Stimulated activated CD4-positive, alpha-beta T cell treated with anti-CD3 and anti-CD28 coated beads, Interleukin-2, amount 100 ng/mL, for 48 hours (primary cell): Measurements from ENCODE around the gene KRT6A.
"Not testable (repeated sequence)": the region's sequence is repeated elsewhere in the genome, so short reads cannot be mapped to it uniquely, and the experiment has no call there.

Experiments used
- DNase-seq, 2 donors: peaks; one replicate each; pipeline ENCODE4 v3.0.0-alpha.2; 2020

KRT6A gene

GRCh38 chr12:52524241-52524897 lies 31.3 kb upstream of the KRT6A start:
- DNase-seq: no peak

GRCh38 chr12:52523824-52524223 lies 30.8 kb upstream of the KRT6A start:
- no peak for DNase-seq

DNA sequence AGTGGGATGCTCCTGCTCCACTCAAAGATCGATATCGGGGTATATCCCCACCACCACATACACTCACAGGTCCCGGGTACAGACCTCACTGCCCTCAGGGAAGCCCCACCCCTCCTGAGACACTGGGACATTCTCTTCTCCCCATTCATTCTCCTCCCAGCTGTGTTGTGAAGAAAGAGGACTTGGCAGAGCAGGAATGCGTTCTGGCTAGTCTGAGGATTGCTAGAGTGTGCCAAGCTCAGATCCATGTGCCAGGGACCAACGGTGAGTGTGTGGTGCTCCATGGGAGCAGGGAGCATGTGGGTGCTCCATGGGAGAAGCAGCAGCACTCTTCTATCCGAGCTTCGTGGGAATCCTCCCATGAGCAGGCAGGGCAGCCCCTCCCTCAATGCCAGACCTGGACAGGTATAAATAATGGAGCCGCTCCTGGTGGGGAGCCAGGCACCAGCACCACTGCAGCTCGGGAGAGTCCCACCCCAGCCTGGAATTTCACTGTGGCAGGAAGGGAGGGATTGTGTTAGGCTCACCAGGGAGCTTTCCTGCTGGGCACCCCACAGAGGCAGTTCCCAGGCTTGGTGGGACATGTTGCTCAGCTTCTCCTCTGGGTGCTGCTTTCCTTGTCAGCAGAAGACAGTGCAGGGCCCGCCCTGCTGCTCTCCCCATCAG lies 29.4 kb upstream of the KRT6A start:
- DNase-seq: no peak

DNA sequence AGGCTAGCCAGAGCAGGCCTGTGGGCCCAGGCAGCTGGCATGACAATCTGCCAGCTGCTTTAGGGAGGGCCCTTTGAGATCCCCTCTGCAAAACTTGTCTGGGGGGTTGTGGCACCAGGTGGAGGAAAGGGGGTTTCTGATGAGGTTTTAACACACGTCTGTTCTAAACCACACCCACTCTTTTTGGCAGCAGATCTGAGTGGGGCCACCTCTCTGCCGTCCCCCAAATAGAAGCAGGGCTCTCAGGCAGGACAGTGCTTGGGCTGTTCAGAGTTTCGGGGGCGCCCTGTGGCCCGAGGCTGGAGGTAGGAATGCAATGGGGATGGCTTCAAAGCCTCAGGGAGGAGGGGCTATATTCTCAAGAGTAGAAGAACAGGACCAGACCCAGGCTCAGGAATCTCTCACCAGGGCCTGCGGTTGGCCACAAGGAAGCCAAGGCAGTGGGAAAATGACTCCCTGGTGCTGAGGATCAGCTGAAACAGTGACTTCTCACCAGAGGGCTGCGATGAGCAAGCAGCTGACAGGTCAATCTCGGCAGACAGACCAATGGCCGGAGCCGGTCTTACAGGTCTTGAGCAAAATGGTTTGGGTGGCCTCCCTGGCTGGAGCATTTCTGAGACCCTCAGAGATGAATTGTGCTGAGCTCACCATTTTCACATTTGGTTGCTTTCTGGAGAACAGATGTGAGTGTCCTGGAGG lies 28.7 kb upstream of the KRT6A start:
- no peak for DNase-seq

GRCh38 chr12:52521175-52521567 lies 28.1 kb upstream of the KRT6A start:
- DNase-seq: no peak

DNA sequence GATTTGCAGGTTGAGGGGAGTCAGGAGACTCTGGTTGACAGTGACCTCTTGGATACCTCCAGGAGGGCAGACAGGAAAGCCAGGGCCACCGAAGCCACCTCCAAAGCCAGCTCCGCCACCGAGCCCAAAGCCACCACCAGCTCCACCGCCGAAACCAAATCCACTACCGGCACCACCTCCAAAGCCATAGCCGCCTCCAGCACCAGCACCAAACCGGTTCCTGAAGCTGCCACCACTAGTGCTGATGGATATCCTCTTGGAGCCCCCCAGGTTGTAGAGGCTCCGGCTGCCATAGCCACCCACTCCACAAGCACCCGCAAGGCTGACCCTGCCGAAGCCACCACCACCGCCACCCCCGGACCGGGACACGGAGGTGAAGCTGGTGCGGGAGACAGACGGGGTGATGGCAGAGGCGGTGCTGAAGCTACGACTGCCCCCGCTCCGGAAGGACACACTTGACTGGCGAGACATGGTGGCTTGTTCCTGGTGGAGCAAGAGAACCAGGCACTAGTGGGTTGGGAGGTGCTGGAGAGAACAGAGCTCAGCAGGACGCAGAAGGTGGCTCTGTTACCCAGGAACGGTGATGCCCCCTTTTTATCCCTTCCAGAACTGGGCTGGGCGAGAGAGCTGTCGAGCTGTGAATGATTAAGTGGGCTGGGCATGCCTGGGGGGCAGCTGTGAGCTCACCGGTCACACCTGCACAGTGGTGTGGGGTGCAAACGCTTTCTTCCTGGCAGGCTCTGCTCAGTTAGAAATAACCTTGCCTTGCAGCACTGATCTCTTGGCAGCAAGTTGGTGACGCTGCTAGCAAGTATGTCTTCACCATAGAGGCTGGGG lies 27.0 kb upstream of the KRT6A start, which contains the start of gene KRT5:
Gene KRT5, minus strand, starts transcription at position 569 of the 837 bp plus-strand sequence. Its CDS starts 98 bp downstream, at position 471.
- no peak for DNase-seq

GRCh38 chr12:52519387-52519703 lies 26.3 kb upstream of the KRT6A start:
- no peak for DNase-seq

GRCh38 chr12:52518574-52519386 lies 25.7 kb upstream of the KRT6A start:
- no peak for DNase-seq

DNA sequence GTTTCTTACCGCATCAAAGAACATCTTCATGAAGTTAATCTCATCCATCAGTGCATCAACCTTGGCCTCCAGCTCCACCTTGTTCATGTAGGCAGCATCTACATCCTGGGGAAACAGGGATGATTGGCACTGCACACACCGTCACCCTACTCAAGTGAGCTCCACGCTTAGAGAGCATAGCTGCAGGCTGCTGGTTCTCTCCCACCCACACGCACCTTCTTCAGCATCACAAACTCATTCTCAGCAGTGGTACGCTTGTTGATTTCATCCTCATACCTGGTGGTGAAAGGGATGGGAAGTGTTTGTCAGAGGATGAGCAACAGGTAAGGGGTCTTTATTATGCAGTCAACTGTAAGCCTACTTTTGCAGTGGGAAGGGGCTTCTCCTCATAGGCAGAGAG lies 24.8 kb upstream of the KRT6A start:
- DNase-seq: no peak

GRCh38 chr12:52517005-52517835 lies 24.2 kb upstream of the KRT6A start:
- no peak for DNase-seq

- DNase-seq: no peak
Observed at GRCh38 chr12:52515927-52516831, 23.1 kb upstream of the KRT6A start.

DNA sequence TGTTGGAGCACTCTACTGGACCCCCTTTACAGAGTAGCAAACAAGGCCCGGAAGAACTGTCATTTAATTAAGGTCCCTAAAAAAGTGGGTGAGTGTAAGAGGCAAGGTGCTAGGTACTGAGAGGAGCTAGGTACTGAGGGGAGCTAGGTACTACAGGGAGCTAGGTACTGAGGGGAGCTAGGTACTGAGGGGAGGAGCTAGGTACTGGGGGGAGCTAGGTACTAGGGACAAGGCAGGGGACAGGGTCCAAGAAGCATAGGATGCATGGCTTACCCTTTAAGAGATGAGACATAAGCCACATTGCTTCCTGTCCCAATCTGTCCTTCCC lies 22.2 kb upstream of the KRT6A start:
- DNase-seq: no peak

GRCh38 chr12:52514471-52515318 lies 21.6 kb upstream of the KRT6A start:
- DNase-seq: no peak

DNA sequence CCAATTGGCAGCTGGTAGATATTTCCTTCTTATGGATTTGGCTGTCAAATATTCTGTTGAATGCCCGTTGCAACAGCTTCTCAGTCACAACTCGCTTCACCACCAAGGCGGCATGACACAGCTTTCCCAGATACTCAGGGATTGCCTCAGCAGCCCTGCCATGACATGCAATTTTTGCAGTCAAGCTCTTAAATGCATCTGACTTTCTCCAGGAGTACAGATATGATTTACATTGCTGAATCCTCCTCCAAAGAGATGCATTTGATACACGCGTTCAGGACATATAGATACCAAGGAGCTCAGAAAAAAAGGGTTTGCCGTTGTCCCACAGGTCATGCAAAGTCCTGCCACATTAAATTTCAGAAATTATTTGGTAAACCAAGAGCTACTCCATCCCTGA lies 20.7 kb upstream of the KRT6A start:
- no peak for DNase-seq

GRCh38 chr12:52508211-52508610 lies 15.2 kb upstream of the KRT6A start:
- no peak for DNase-seq

DNA sequence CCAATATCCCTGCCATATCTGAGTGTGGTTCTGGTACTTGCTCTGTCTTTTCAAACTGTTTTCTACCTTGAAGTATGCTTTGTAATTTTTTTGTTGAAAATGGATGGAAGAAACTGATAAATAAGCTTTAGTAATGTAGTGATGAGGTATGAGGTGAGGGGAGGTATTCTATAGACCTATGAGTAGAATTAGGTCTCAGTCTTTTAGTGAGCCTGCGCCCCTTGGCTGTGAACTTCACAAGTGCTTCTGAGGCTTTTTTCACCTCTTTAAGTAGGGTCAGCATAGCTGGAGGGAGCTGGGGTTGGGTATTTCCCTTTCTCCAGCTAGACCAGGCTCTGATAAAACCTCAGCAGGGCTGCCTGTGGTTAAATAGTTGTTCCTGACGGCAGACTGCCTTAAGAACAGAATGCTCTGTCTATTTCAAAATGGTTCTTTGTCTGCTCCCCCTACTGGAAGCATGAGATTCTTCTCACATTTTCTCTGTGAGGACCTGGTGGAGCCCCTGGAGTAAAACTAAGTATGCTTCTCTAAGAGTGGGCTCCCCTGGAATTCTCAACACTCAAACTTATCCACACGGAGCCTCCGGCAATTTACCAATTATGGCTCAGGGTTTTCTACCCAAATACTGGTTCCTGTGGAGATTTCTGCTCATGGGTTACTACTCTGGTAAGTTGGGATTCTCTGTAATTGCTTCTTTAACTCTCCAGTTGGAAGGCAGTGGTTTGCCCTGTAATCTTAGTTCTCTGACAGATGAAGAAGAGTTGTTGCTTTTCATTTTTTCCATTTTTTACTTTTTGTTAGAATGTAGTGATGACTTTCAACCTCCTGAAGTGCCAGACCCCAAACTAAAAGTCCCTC lies 14.0 kb upstream of the KRT6A start:
- no peak for DNase-seq

DNA sequence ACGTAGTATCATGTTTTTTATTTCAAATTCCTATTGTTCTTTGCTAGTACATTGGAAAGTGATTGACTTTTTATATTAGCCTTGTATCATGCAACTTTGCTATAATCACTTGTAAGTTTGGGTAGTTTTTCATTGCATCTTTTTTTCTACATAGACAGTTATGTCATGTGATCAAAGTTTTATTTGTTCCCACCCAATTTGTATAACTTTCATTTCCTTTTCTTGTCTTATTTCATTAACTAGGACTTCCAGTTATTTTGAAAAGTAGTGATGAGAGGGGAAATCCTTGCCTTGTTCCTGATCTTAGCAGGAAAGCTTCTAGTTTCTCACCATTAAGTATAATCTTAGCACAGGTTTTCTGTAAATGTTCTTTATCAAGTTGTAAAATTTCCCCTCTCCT lies 9.8 kb upstream of the KRT6A start:
- DNase-seq: no peak

- DNase-seq: no peak
Observed at GRCh38 chr12:52501490-52501889, 8.4 kb upstream of the KRT6A start.

- DNase-seq: not testable (repeated sequence)
Observed at GRCh38 chr12:52500574-52500973, 7.5 kb upstream of the KRT6A start.
